Gastrocnemius medialis (tissue), 4 donors: ENCODE data around the gene COMTD1.

Source experiments
- CTCF ChIP-seq, 5 experiments: fragments of 450-650 bp in 3 of 5; fragments of 200-600 bp in 2 of 5; sonication (generic) in 2 of 5; IDR thresholded peaks in 4 of 5; conservative IDR thresholded peaks in 1 of 5; 1 replicate in 4 of 5; 2 replicates in 1 of 5; pipeline ENCODE4 v1.5.1; 2016 to 2019; ENCODE audit warnings: antibody characterized with exemption in 5 of 5, mild to moderate bottlenecking in 3 of 5, moderate library complexity in 3 of 5
- POLR2A ChIP-seq, 2 donors: fragments of 450-650 bp; IDR thresholded peaks; one replicate each; pipeline ENCODE4 v1.6.1; 2017; ENCODE audit warnings: antibody characterized with exemption in 2 of 2, mild to moderate bottlenecking in 2 of 2, moderate library complexity in 2 of 2

- TF ChIP-seq CTCF (IDR thresholded peaks at IDR 0.05 in 4 of 5, conservative IDR thresholded peaks at IDR 0.05 in 1 of 5) = no peak
- TF ChIP-seq POLR2A (IDR thresholded peaks at IDR 0.05) = no peak
Measured at GRCh38 chr10:75280236-75280635, 44.5 kb upstream of the COMTD1 start.
